NOMO-1 treated with DMSO at 0.1 percent for 48 hours (cell line): Measurements from ENCODE around the gene SLC25A48.
"Not testable (repeated sequence)": the region's sequence is repeated elsewhere in the genome, so short reads cannot be mapped to it uniquely, and the experiment has no call there.

Experiments used
- DNase-seq: peaks from one replicate; lab custom pipeline; 2025; ENCODE audit not compliant: unreplicated experiment; lab: John Stamatoyannopoulos, UW

Gene SLC25A48

DNA sequence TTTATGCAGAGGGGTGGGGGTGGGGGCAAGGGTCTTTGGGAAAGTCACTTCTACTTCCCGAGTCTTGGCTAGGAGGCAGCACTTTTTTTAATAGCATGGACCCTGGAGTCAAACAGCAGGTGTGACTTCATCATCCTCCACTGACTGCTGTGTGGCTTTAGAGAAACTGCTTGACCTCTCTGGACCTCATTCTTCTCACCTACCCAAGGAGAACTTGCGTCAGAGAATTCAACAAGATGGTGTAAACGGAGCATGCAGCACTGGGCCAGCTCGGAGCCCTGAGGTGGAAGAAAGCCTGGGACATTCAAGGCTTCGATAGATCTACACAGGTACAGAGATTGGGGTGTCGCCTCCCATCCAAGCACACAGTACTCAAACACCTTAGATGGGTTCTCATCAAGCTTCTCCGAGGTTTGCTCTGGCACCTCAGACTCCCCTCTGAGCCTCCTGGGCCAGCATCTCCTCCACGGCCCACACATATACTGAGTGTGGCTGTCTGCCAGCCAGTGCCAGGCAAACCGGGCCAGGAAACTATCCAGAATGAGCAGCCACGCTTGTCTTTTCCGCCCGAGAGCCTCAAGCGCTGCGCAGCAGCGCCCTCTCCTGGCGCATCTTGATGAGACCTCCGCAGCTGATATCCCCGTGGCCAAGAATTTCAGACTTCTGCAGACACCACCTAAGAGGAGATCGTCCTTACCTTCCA is 4.6 kb upstream of the SLC25A48 start:
- peak; percentile 37 for DNase-seq

DNA sequence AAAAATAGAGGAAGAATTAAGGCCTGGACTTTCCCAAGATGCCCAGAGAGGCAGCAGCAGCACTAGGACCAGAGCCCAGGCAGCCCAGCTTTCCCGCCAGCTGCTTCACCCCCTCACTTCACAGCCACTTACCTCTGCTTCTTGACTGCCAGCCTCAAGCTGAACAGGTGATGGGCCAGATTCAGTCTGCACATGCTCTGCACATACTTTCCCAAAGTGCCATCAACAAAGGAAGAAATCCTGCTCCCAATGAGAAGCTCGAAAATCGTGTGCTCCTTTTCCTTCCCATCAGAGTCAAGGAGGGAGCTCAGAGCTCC is 4.1 kb upstream of the SLC25A48 start:
- no peak for DNase-seq

DNA sequence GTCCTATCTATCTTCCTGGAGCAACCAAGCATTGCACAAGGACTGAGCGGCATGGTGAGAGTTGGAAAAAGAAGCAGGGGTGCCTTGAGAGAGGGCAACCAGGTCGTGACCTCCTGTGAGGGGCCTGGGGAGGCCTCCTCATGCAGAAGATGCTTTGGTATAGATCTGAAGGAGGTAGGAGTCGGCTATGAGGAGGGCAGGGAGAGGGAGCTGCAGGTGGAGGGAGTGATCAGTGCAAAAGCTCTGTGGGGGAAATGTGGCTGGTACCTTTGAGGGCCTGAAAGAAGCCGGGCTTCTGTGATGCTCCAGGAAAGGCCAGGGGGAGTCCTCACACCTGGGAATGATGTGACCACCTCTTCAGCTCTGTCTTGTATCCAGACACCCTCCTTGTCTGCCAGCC is 3.6 kb upstream of the SLC25A48 start:
- DNase-seq, result no peak

DNA sequence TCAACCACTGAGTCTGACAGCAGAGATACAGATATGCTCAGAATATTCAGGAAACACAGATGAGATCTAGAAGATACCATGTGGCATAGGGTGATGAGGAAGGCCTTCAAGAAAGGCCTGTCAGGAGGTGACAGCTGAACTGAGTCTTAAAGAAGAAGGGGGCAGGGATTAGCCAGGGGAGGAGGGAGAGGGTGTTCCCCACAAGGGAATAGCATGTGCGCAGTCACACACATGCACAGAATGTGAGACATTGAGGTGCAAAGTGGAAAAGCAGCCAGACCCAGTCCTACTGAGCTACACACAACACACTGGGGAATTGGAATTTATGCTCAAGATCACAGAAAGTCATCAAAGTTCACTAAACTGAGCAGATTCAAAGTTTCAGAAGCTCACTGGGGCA is 3.0 kb upstream of the SLC25A48 start:
- no peak for DNase-seq

DNA sequence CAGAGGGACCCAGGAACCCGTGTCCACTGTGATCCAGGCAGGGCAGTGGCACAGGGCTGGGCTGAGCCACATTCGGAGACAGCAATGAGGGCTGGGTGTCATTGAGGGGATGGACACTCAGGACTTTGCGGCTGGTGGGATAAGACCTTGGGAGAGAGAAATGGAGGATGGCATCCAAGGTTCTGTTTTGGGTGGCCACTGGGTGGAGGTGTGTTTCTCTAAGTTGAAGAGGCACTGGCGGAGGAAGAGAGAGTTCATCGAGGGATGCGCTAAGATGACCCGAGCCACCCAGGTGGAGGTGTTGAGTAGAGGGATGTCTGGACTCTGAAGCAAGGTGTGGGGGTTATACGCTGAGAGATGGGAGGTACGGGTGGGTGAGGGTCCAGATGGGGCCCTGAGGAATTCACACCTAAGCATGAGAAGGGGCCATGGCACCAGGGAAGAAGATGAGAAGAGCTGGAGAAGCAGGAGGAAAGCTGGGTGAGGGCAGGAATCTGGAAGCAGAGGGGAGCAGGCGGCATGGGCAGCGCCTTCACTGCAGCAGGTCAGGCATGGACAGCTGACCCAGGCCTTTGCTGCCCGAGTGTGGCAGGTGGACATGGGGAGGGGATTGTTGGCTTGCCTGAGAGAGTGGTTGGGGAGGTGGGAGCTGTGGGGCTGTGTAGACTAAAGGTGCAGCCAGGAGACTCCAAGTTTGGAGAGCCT is 2.5 kb upstream of the SLC25A48 start:
- DNase-seq, result no peak

DNA sequence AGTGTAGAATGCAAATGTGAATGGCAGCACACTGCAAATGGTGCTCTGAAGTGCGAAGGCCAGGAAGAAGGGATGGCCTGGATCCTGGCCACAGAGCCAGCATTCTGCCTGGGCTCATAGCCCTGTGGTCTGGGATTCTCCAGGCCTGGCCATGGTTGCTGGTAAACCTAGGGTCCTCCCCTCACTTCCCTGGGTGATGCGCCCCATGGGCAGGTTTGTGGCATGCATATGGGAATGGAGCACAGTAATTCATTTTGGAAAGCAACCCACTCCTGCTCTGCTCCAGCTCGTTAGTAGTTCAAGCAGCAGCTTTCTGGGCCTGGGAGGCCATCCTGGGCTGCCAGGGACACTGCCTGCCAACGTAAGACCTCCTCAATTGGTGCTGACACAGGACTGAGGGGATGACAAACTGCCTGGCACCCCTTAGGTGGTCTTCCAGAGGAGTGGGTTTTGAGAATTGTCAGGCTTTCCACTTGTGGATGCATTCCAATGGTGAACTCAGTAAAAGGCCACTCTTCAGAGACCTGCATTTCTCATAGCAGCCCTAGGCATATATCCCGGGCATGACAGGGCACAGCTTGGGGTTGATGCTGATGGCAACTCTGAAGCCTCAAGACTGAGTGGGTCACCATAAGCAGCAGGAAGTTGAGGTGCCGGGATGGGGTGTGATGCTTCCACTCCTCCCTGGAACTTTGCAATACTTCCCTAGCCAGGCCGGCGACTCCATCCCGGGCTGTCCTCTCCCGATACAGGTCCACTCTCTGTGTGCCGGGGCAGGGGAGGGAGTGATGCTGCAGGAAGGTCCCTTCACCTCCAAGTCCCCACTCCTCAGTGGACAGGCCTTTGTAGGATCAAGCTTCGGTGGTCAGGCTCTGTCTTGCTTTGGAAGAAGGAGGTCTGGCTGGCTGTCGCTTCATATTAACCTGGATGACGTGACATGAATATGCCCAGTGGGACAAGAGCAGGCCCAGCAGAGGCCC is 1.2 kb upstream of the SLC25A48 start:
- DNase-seq, result no peak

DNA sequence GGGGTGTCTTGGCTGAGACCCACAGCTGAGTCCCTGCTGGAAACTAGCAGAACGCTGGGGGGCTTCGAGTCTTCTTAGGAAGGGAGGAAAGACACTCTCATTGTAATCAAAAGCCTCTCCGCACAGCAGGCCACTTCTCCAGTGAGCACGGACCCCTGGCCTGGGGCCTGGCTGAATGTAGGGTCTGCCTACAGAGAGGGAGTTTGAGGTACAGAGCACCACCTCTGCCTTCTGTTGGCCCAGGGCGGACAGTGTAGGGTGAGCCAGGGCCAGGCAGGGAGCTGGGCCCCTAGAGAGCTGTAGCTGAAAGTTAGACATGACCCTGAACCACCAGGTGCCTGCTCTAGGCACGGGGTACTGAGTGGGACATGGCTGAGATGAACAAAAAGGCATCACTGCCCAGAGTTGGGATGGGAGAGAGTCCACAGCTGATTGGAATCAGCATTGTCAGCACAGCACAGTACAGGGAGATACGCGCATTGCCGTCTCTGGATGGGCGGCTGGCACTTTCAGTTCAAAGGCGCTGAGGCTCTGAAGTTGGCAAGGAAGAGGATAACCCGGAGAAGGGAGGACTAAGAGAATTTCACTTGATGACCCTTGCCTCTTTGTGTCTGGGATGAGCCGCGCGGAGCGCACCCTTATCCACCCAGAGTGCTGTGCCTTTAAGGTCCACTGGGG is 363 bp upstream of the SLC25A48 start:
- no peak for DNase-seq

DNA sequence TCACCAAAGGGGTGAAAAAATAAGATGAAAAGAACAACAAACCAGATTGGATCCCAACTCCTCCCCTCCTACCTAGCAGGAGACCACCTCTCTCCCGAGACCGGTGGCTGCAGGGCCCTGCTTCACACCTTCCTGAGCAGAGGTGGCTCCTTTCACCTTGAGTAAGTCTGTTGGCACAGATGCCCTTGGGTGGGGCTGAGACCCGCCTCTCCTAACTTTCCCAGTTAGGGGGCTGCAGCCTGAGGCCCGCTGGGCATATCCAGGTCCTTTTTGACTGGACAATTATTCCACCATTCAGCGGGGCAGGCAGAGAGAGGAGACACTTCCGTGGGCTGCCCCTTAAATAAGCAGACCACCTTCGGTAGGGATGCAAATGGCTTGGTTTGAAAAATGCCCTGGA is 1.3 kb downstream of the SLC25A48 start:
- DNase-seq, result no peak

DNA sequence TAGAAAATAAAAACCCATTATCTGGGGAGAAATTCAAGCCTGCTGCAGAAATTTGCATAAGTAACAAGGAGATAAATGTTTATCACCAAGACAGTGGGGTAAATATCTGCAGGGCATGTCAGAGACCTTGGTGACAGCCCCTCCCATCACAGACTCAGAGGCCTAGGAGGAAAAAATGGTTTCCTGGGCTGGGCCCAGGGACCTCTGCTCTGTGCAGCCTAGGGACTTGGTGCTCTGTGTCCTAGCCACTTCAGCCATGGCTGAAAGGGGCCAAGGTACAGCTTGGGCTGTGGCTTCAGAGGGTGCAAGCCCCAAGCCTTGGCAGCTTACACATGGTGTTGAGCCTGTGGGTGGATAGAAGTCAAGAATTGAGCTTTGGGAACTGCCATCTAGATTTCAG is 3.9 kb downstream of the SLC25A48 start:
- DNase-seq, result not testable (repeated sequence)

DNA sequence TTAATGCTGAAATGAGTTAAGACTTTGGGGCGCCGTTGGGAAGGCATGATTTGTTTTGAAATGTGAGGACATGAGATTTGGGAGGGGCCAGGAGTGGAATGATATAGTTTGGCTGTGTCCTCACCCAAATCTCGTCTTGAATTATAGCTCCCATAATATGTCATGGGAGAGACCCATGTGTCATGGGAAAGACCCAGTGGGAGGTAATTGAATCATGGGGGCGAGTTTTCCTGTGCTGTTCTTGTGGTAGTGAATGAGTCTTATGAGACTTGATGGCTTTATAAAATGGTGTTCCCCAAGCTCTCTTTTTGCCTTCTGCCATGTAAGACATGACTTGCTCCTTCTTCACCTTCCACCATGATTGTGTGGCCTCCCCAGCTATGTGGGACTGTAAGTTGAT is 5.1 kb downstream of the SLC25A48 start:
- no peak for DNase-seq

DNA sequence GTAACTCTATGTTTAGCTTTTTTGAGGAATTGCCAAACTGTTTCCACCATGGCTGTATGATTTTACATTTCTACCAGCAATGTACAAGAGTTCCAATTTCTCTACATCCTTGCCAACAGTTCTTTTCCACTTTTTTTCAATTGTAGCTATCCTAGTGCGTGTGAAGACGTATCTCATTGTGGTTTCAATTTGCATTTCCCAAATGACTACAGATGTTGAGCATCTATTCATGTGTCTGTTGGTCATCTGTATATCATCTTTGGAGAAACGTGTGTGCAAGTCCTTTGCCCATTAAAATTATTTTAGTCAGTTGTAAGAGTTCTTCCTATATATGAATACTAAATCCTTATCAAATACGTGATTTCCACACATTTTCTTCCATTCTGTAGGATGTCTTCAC is 6.5 kb downstream of the SLC25A48 start:
- no peak for DNase-seq

DNA sequence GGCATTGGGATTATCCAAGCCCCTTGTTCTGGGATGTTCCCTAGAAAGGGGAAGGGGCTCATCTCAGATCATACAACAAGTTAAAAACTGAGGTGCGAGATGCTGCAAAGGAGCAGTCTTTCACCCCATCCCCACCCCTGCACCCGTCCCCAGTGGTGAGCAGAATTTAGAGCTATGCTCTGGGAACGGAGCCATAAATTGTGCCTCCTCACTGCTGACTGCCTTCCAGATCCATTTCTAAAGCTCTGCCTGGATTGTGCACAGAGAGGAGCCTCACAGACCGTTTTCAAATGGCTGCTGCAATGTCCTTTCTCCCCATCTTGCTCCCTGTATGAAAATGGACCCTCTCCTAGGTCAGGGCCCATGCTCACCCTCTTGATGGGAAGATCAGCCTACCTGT is 8.3 kb downstream of the SLC25A48 start:
- DNase-seq, result no peak

DNA sequence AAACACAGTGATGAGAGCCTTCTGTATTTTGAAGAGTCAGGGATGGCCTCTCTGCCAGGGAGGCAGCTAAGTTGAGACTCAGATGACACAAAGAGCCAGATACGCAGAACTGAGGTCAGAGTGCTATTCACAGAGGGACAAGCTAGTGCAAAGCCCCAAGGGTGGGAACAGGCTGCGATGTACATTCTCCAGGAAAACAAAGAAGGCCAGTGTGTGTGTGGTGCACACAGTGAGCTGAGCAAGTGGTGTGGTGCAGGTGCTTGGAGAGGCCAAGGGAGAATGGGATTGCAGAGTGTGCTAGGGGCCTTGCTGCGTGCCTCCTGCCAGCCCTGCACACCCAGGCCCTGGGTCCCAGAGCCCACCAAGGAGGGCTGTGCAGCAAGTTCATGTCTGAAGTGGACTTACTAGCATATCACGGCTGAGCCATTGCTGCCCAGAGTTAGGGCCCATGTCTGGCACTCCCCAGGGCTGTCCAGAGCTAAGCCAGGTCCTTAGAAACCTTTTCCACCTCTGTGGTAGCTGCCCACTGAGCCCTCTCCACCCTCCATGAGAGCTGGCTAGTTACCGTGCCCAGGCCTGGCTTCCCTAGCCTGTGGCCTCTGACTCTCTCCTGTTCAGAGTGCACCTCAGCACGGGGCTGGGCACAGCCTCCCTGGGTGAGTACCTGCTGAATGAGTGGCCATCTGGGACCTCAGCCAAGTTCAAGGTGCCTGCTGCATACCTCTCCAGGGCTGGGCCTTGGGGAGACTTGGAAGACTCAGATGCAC is 9.3 kb downstream of the SLC25A48 start:
- DNase-seq, result no peak

DNA sequence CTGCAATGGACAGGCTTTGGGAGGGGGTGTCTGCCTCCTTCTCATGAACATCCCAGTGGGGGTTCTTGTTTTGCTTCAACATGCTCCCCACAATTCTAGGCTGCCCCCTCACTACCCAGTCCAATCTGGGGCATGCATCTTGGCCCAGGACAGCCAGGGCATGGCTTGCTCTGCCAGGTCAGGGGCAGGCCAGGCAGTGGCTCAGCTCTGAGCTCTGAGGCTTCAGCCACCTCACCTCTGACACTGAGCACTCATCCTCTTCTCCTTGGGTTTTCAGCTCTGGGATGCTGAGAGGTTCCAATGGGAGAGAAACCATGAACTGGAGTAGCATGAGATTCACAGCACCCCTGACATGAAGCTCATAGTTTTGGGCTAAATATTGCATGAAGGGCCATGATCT is 11.8 kb downstream of the SLC25A48 start:
- no peak for DNase-seq

DNA sequence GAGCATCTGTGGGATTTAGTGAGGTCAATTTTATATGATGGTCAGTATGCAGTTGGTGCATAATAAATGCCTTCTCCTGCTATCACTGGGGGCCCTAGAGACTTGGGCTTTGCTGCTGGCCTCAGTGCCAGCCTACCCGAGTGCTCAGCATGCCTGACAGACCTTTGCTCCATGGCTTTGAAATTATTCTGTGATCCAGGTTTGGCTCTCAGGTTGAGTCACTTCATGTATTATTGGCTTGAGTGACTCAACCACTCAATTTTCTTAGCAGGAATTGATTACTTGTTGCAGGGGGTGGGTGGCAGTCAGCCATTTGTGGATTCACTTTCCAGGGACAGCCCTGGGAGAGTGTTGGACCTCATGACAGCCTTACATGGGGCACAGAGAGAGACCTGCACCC is 13.5 kb downstream of the SLC25A48 start:
- no peak for DNase-seq

DNA sequence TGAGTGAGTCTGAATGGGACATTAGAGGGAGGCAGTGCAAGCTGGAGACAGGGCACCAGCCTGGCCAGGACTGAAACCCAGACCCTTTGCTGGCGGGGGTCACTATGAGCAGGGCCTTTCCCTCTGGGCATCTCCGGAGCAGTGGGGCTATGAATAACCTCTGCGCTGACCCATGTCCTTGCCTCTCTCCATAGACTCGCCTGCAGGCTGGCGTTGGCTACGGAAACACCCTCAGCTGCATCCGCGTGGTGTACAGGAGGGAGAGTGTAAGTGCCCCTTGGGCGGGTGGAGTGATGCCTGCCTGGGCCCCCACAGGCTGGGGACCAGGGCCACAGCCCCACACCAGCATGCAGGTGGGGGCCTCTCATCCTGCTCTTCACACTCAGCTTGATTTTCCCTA is 15.8 kb downstream of the SLC25A48 start:
- no peak for DNase-seq

DNA sequence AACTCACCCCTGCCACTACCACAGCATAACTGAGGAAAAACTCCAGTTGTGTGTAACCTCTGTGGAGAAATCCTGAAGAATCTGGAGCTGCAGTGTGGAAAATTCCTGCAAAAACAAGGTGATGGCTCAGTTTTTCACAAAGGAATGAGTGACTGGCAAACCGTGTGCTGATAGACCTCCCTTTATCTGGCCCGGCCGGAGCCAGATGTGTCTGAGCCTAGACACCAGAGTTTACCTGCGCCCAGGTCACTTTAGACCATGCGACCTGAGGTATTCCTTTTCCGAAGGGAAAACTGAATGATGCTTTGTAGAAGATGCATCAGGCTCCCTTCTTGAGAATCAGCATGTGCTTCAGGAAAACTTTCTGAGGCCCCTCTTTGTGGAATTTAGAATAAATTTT is 16.2 kb downstream of the SLC25A48 start:
- DNase-seq, result no peak

DNA sequence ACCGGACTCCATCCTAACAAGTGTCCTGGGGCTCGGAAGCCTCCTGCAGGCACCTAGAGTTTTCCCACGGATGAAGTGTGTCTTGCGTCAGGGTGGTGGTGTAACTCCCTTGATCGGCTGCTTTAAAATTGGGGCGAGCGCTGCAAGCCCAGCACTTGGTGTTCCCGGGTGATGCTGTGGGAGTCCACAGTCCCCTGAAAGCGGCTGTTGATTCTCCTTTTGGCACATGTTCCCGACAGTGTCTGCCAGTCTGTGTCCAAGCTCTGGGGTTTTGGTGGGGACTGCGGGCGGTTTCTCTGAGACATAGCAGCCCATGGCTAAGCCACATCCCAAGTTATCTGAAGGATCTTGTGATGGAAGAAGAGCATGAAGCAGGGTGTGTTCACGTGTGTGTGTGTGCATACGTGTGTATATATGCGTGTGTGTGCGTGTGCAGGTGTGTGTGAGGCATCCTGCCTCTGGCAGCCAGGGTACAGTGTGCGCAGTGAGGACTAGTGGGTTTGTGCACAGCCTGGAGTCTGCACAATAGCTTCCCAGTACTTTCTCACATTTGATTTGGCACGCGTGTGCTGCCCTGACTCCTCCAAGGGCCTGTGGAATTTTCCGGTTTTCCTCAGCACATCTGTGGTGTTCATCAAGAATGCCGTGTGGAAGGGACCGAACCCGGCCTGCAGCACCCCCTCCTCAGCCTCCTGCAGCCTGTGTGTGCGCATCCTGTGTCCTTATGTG is 16.9 kb downstream of the SLC25A48 start:
- no peak for DNase-seq

DNA sequence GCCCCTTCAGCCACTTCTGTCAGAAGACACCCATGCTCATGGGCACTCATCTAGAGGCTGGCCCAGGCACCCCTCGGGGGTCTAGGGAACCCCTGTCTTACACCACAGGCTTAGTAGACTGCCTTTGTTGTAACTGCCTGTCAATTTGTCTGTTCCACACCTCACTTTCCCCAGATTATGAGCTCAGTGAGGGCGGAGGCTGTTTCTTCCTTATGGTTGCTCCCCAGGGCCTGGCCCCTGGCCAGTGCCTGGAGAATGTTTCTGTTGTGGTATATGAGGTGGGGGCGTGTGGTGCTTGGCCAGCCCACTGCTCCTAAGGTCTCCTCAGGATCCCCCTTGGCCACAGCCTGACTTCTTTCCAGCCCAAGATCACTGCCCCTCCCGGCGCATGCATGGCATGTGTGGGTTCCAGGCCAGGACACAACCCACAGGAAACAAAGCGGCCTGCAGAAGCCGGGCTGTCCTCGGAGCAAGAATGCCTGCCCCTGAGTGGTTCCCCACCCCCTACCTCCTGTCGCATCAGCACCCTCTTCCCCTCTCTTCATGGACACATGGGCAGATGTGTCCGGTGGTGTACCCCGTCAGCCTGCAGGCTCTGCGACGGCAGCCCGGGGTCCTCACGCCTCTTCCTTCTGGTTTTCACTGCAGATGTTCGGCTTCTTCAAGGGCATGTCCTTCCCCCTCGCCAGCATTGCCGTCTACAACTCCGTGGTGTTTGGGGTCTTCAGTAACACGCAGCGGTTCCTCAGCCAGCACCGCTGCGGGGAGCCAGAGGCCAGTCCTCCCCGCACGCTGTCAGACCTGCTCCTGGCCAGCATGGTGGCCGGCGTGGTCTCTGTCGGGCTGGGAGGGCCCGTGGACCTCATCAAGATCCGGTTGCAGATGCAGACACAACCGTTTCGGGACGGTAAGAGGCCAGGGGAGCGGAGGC is 17.7 kb downstream of the SLC25A48 start:
- DNase-seq, result no peak
